Coronary artery (tissue), 2 donors: ENCODE data around the gene NIPSNAP3A.
A peak's percentile ranks its signal among the peaks of the same experiment; 100 is the strongest.
"Not testable (repeated sequence)": the region's sequence is repeated elsewhere in the genome, so short reads cannot be mapped to it uniquely, and the experiment has no call there.

Experiments
- DNase-seq: peaks from one replicate; pipeline ENCODE4 v3.0.0-alpha.2; 2017; ENCODE audit warnings: low spot score
- H3K27ac ChIP-seq, 2 donors: fragments of 200-600 bp; sonication (generic); one replicate each; pipeline ENCODE4 v1.5.1; 2016 to 2019
- H3K4me3 ChIP-seq: fragments of 200-600 bp; sonication (generic); 2 replicates; pipeline ENCODE4 v1.5.1; 2016; ENCODE audit warnings: mild to moderate bottlenecking, moderate library complexity
- TF ChIP-seq, protein P1 (sequence below): fragments of 200-600 bp; sonication (generic); IDR thresholded peaks from one replicate; pipeline ENCODE4 v1.5.1; 2019; ENCODE audit warnings: antibody characterized with exemption

NIPSNAP3A gene

DNA sequence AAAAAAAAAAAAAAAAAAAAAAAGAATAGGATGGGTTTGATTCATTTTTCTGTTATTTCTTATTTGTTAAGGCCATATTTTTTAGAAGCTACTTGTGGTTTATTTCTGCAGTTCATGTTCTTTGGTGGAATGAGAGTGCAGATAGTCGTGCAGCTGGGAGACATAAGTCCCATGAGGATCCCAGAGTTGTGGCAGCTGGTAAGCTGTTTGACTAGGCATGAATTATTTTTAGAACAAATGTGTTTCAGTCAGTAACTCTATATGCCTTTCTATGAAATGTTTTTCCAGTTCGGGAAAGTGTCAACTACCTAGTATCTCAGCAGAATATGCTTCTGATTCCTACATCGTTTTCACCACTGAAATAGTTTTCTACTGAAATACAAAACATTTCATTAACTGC is 11.5 kb downstream of the NIPSNAP3A start:
- DNase-seq: no peak
- Histone ChIP-seq H3K27ac (peak overlapping the region; percentile 39 to 62), H3K4me3 (no peak overlapping the region)

DNA sequence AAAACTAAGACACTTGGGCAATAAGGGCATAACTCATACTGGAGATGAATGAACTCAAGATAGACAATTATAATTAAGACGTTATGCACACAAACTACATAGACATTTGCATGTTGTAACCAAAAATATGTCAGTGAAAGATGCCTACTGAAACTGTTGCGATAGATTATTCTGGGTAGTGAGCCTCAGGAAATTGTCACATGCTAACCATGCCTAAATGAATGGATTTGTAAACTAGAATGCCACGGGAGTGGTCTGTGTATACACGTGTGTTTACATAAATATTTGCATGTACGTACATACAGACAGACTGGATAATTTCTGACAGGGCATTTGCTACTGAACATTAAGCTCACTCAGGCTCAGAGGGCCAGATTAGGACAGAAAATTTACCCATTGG is 17.7 kb downstream of the NIPSNAP3A start:
- no peak for DNase-seq
- Histone ChIP-seq H3K4me3 (peak overlapping the region; percentile 87), H3K27ac (no peak overlapping the region)
- TF ChIP-seq, protein P1, sequence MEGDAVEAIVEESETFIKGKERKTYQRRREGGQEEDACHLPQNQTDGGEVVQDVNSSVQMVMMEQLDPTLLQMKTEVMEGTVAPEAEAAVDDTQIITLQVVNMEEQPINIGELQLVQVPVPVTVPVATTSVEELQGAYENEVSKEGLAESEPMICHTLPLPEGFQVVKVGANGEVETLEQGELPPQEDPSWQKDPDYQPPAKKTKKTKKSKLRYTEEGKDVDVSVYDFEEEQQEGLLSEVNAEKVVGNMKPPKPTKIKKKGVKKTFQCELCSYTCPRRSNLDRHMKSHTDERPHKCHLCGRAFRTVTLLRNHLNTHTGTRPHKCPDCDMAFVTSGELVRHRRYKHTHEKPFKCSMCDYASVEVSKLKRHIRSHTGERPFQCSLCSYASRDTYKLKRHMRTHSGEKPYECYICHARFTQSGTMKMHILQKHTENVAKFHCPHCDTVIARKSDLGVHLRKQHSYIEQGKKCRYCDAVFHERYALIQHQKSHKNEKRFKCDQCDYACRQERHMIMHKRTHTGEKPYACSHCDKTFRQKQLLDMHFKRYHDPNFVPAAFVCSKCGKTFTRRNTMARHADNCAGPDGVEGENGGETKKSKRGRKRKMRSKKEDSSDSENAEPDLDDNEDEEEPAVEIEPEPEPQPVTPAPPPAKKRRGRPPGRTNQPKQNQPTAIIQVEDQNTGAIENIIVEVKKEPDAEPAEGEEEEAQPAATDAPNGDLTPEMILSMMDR: no peak

More for the DNA sequence above, 11.5 kb downstream of the NIPSNAP3A start:
- TF ChIP-seq, protein P1: no peak

DNA sequence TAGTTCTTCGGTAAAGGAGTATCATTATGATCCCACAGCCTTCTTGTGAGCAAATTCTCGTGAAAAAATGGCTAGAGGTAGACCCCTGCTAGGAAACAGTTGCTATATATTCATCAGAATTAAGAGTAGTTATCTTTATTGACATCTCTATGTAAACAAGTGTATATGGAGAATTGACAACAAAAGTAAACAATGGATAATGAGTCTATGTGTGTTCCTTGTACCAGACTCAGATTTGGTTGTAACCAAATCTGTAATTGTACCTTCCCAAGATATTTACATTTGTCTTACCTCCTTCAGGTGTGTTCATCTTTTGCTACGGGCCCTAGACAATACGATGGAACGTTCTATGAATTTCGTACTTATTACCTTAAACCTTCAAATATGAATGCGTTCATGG is 18.5 kb downstream of the NIPSNAP3A start:
- TF ChIP-seq, protein P1: no peak
- no peak overlapping the region for H3K4me3 ChIP-seq
- no peak overlapping the region for H3K27ac ChIP-seq
- DNase-seq: no peak

DNA sequence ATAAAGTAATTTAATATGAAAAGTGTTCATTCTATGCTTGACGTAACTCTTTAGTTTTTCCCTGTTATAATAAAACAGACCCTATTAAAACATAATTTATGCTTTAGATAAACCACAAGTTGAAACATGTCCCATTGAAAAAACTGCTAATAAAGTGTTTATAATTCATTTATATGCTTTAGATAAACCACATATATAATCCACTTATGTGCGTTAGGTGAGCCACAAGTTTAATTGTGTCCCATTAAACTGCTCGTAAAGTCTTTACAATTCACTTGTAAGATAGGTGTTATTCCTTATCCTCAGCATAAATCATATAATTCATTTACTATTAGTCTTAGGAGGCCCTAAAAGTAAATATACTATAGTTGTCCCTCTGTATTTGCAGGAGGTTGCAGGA is 20.0 kb downstream of the NIPSNAP3A start:
- no peak overlapping the region for H3K4me3 ChIP-seq
- TF ChIP-seq, protein P1: no peak
- no peak overlapping the region for H3K27ac ChIP-seq
- DNase-seq: no peak

DNA sequence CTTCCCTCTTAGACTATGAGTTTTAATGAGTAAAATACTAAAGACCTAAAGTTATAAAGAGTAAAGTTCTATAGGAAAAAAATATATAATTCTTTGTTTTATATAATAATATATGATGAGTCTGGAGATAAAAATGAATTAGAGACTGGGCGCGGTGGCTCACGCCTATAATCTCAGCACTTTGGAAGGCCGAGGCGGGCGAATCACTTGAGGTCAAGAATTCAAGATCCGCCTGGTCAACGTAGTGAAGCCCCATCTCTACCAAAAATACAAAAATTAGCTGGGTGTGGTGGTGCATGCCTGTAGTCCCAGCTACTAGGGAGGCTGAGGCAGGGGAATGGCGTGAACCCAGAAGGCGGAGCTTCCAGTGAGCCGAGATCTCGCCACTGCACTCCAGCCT is 21.5 kb downstream of the NIPSNAP3A start:
- not testable (repeated sequence) for DNase-seq, H3K4me3 ChIP-seq, H3K27ac ChIP-seq

DNA sequence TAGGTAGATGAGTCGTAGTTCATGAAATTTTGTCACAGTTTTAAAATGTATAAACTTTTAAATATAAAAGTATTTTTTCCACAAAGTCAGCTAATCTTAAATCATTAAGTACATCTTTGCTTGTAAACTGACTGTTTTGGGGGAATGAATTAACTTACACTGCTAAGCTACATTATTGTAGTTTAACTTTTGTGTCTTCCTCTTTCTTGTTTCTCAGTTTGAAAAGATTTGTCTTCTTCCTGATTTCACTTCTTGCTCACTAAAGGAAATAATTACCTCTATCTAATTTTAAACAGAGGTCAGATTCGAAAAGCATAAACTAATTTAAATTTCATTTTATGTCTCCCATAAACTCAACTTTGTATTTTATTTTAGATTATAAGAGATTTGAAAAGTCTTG is 22.2 kb downstream of the NIPSNAP3A start:
- TF ChIP-seq, protein P1: no peak
- no peak for DNase-seq
- no peak overlapping the region for H3K27ac ChIP-seq
- H3K4me3 ChIP-seq: no peak overlapping the region

DNA sequence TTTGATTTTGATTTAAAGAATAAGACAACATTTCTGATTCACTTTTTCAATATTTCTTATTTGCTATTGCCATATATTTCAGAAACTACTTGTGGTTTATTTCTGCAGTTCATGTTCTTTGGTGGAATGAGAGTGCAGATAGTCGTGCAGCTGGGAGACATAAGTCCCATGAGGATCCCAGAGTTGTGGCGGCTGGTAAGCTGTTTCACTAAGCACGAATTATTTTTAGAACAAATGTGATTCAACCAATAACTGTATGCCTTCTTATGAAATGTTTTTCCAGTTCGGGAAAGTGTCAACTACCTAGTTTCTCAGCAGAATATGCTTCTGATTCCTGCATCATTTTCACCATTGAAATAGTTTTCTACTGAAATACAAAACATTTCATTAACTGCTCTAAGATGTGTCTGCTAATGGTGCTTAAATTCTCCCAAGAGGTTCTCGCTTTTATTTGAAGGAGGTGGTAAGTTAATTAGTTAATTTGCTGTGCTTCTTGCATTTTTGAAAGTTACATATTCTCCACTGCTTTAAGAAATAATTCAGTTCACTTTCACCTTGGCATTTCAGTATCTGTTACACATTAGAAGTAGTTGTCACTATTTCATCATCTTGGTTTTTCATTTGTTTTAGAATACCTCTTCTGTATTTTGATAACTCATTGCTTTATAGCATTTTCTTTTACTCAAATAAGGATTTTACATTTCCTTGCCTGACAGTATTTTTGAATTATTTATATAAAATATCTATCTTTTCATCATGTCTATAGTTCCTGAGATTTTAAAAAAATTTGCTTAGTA is 25.4 kb downstream of the NIPSNAP3A start:
- Histone ChIP-seq H3K27ac (peak overlapping the region; percentile 48 to 61), H3K4me3 (no peak overlapping the region)
- no peak for DNase-seq
- TF ChIP-seq, protein P1: no peak
